ENCODE results near the gene SMO.
"Not testable (repeated sequence)": the region's sequence is repeated elsewhere in the genome, so short reads cannot be mapped to it uniquely, and the experiment has no call there.

Gene SMO

DNA sequence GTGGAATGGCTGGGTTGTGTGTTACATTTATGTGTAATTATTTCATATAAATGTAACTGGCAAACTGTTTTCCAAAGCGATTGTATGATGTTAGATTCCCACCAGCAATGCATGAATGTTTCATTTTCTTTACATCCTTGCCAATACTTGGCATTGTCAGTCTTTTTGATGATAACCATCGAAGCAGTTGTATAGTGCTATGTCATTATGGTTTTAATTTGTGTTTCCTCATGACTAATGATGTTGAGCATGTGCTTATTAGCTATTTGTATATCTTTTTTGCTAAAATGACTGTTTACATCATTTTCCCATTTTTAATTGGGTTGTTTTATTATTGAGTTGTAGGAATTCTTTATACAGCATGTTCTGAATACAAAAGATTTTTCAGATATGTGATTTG, 58.7 kb downstream of the SMO start:
- Histone ChIP-seq H3K4me3 (replicated peaks; ENCODE audit: low read depth, low read length) (no peak overlapping the region), H3K27me3 (replicated peaks; ENCODE audit: control insufficient read depth, insufficient read depth, low read length) (no peaks in the 10 kb centered on the region), H3K36me3 (ENCODE audit: control insufficient read depth, insufficient read depth, low read length) (no peaks in the 10 kb centered on the region)
- no peak for DNase-seq (ENCODE audit: extremely low read depth, insufficient read length)
- TF ChIP-seq, protein P1, sequence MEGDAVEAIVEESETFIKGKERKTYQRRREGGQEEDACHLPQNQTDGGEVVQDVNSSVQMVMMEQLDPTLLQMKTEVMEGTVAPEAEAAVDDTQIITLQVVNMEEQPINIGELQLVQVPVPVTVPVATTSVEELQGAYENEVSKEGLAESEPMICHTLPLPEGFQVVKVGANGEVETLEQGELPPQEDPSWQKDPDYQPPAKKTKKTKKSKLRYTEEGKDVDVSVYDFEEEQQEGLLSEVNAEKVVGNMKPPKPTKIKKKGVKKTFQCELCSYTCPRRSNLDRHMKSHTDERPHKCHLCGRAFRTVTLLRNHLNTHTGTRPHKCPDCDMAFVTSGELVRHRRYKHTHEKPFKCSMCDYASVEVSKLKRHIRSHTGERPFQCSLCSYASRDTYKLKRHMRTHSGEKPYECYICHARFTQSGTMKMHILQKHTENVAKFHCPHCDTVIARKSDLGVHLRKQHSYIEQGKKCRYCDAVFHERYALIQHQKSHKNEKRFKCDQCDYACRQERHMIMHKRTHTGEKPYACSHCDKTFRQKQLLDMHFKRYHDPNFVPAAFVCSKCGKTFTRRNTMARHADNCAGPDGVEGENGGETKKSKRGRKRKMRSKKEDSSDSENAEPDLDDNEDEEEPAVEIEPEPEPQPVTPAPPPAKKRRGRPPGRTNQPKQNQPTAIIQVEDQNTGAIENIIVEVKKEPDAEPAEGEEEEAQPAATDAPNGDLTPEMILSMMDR (IDR thresholded peaks at IDR 0.05; ENCODE audit: insufficient read depth, low read length, poor library complexity, severe bottlenecking), result no peak

DNA sequence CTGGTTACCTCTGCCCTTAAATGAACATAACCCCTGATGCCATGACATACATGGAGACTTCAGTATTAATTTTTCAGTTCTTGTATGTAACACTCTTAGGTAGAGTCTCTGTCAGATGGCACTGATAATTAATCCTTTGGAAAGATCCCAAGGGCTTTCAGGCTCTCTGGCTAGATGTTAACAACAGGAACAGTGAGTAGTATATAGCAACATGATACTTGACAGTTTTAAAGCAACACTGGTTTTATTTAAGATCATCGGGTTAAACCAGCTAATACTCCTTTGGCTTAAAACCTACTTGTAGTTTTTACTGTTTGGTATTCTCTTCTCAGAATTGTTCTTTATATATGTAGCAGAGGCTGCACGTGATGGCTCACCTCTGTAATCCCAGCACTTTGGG, 63.7 kb downstream of the SMO start:
- DNase-seq (ENCODE audit: extremely low read depth, insufficient read length), result no peak
- no peaks in the 10 kb centered on the region for H3K27me3 ChIP-seq (replicated peaks; ENCODE audit: control insufficient read depth, insufficient read depth, low read length)
- TF ChIP-seq, protein P1 (IDR thresholded peaks at IDR 0.05; ENCODE audit: insufficient read depth, low read length, poor library complexity, severe bottlenecking), result no peak
- H3K36me3 ChIP-seq (ENCODE audit: control insufficient read depth, insufficient read depth, low read length), result no peaks in the 10 kb centered on the region
- no peak overlapping the region for H3K4me3 ChIP-seq (replicated peaks; ENCODE audit: low read depth, low read length)

DNA sequence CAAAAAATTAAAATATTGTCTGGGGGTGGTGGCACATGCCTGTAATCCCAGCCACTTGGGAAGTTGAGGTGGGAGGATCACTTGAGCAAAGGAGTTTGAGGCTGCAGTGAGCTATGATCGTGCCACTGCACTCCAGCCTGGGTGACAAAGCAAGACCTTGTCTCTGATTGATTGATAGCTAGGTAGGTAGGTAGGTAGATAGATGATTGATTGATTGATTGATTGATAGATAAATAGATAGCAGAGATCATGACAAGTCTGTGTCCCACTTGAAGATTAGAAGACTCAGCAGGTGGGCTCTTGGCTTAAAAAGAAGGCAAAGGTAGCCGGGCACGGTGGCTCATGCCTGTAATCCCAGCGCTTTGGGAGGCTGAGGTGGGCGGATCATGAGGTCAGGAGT, 64.2 kb downstream of the SMO start:
- not testable (repeated sequence) for DNase-seq (ENCODE audit: extremely low read depth, insufficient read length); H3K4me3 ChIP-seq (replicated peaks; ENCODE audit: low read depth, low read length); H3K27me3 ChIP-seq (replicated peaks; ENCODE audit: control insufficient read depth, insufficient read depth, low read length); H3K36me3 ChIP-seq (ENCODE audit: control insufficient read depth, insufficient read depth, low read length)

DNA sequence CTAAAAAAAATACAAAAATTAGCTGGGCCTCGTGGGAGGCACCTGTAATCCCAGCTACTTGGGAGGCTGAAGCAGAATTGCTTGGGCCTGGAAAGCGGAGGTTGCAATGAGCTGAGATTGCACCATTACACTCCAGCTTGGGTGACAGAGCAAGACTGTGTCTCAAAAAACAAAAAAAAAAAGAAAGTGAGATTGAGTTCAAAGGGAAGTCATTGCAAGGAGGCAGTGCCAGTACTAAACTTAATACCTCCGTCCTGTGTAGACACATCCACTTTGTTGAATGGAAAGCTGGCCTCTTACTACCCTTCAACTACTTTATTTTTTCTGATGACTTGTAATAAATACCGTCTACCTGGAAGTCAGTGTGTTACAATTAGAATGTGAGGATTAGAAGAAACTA, 67.4 kb downstream of the SMO start:
- TF ChIP-seq, protein P1 (IDR thresholded peaks at IDR 0.05; ENCODE audit: insufficient read depth, low read length, poor library complexity, severe bottlenecking), result no peak
- no peak for DNase-seq (ENCODE audit: extremely low read depth, insufficient read length)
- H3K4me3 ChIP-seq (replicated peaks; ENCODE audit: low read depth, low read length), result no peak overlapping the region
- no peaks in the 10 kb centered on the region for H3K36me3 ChIP-seq (ENCODE audit: control insufficient read depth, insufficient read depth, low read length)
- no peaks in the 10 kb centered on the region for H3K27me3 ChIP-seq (replicated peaks; ENCODE audit: control insufficient read depth, insufficient read depth, low read length)

DNA sequence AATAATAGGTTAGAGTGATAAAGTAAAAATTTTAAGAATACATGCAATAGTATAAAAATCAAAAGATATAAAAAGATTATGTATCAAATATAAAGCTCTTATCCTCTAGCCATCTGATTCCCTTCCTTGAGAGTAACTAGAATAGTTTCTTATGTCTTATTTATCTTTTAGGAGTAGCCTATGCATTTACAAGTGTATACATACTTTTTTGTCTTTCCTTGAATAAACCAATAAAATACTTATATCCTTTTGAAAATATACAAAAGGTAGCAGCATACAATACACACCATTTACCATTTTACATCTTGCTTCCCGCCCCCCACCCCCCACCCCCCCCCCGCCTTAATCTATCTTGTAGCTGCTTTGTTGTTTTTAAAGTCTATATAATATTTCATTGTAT, 67.8 kb downstream of the SMO start:
- Histone ChIP-seq H3K36me3 (ENCODE audit: control insufficient read depth, insufficient read depth, low read length) (no peaks in the 10 kb centered on the region), H3K4me3 (replicated peaks; ENCODE audit: low read depth, low read length) (no peak overlapping the region), H3K27me3 (replicated peaks; ENCODE audit: control insufficient read depth, insufficient read depth, low read length) (no peaks in the 10 kb centered on the region)
- no peak for DNase-seq (ENCODE audit: extremely low read depth, insufficient read length)
- TF ChIP-seq, protein P1 (IDR thresholded peaks at IDR 0.05; ENCODE audit: insufficient read depth, low read length, poor library complexity, severe bottlenecking), result no peak

DNA sequence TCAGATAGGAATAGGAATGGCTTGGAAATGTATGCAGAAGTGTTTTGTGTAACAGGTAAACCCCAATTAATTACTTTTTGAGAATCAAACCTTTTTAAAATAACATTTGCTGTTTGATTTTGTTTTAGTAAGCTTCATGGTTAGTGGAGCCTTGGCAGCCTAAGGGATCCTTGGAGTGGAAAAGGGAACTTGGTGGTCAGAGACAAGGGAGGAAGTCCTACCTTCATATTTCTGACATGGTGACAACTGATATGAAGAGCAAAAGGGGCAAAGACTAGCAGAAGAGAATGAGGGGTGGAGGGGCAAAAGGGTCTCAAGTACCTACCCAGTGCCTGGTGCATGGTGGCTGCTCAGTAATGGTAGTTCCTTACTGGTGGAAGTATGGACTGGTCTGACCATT, 68.7 kb downstream of the SMO start:
- TF ChIP-seq, protein P1 (IDR thresholded peaks at IDR 0.05; ENCODE audit: insufficient read depth, low read length, poor library complexity, severe bottlenecking), result no peak
- no peaks in the 10 kb centered on the region for H3K36me3 ChIP-seq (ENCODE audit: control insufficient read depth, insufficient read depth, low read length)
- no peak overlapping the region for H3K4me3 ChIP-seq (replicated peaks; ENCODE audit: low read depth, low read length)
- no peaks in the 10 kb centered on the region for H3K27me3 ChIP-seq (replicated peaks; ENCODE audit: control insufficient read depth, insufficient read depth, low read length)
- DNase-seq (ENCODE audit: extremely low read depth, insufficient read length), result no peak
